ENCODE data around the gene ANKK1. TPM values are rescaled to one million over a fixed set of nuclear protein-coding genes. Genes with fewer than 3 reads are reported as not detected.
A peak's percentile ranks its signal among the peaks of the same experiment; 100 is the strongest.

The ANKK1 gene
- total RNA-seq (2014; rRNA removed; shearing (Covaris generic)), result not detected in 2 replicates

- peak; percentile 16 for DNase-seq (ENCODE audit: low spot score)
Measured at GRCh38 chr11:113387605-113388211, at the start of gene ANKK1. ANKK1 (plus strand) TSS chr11:113387779; CDS start chr11:113387885, 106 bp downstream.

GRCh38 chr11:113338730-113339129 lies 48.8 kb upstream of the ANKK1 start:
- no peak for DNase-seq (ENCODE audit: low spot score)

GRCh38 chr11:113339929-113340589 lies 47.5 kb upstream of the ANKK1 start:
- DNase-seq (ENCODE audit: low spot score), result no peak

- DNase-seq (ENCODE audit: low spot score), result no peak
Measured at GRCh38 chr11:113341388-113342165, 46.0 kb upstream of the ANKK1 start.

- DNase-seq (ENCODE audit: low spot score), result no peak
Measured at GRCh38 chr11:113345978-113346377, 41.6 kb upstream of the ANKK1 start.

- no peak for DNase-seq (ENCODE audit: low spot score)
Measured at GRCh38 chr11:113349528-113349927, 38.1 kb upstream of the ANKK1 start.

GRCh38 chr11:113350336-113351067 lies 37.1 kb upstream of the ANKK1 start:
- DNase-seq (ENCODE audit: low spot score), result no peak

GRCh38 chr11:113351068-113351450 lies 36.5 kb upstream of the ANKK1 start:
- no peak for DNase-seq (ENCODE audit: low spot score)

GRCh38 chr11:113351480-113351879 lies 36.1 kb upstream of the ANKK1 start:
- no peak for DNase-seq (ENCODE audit: low spot score)

- DNase-seq (ENCODE audit: low spot score), result no peak
Measured at GRCh38 chr11:113356203-113356602, 31.4 kb upstream of the ANKK1 start.

- no peak for DNase-seq (ENCODE audit: low spot score)
Measured at GRCh38 chr11:113363406-113363805, 24.2 kb upstream of the ANKK1 start.

- DNase-seq (ENCODE audit: low spot score), result no peak
Measured at GRCh38 chr11:113363996-113364641, 23.5 kb upstream of the ANKK1 start.

- DNase-seq (ENCODE audit: low spot score), result no peak
Measured at GRCh38 chr11:113365895-113366294, 21.7 kb upstream of the ANKK1 start.

GRCh38 chr11:113369411-113369810 lies 18.2 kb upstream of the ANKK1 start:
- DNase-seq (ENCODE audit: low spot score), result no peak

GRCh38 chr11:113370634-113371033 lies 16.9 kb upstream of the ANKK1 start:
- no peak for DNase-seq (ENCODE audit: low spot score)

- no peak for DNase-seq (ENCODE audit: low spot score)
Measured at GRCh38 chr11:113372309-113372708, 15.3 kb upstream of the ANKK1 start.

GRCh38 chr11:113373306-113373705 lies 14.3 kb upstream of the ANKK1 start:
- DNase-seq (ENCODE audit: low spot score), result no peak

- no peak for DNase-seq (ENCODE audit: low spot score)
Measured at GRCh38 chr11:113373981-113374560, 13.5 kb upstream of the ANKK1 start.

- no peak for DNase-seq (ENCODE audit: low spot score)
Measured at GRCh38 chr11:113375402-113375801, 12.2 kb upstream of the ANKK1 start.

GRCh38 chr11:113376156-113376555 lies 11.4 kb upstream of the ANKK1 start:
- DNase-seq (ENCODE audit: low spot score), result no peak
